ENCODE results near the gene SRC. TPM values are rescaled to one million over a fixed set of nuclear protein-coding genes. Genes with fewer than 3 reads are reported as not detected.

SRC gene
- total RNA-seq, 1 donor from 2014 or later, result 3.5 TPM

GRCh38 chr20:37392441-37393195, 46.7 kb downstream of the SRC start:
- no peaks in the 10 kb centered on the region for H3K4me1 Mint-ChIP-seq (ENCODE audit: low read depth)
- no peaks in the 10 kb centered on the region for H3K36me3 Mint-ChIP-seq (ENCODE audit: low read depth)
- H3K27ac Mint-ChIP-seq, result no peak overlapping the region
- no peak overlapping the region for H3K4me3 Mint-ChIP-seq (ENCODE audit: low read depth)
- H3K27me3 Mint-ChIP-seq (ENCODE audit: low read depth), result no peaks in the 10 kb centered on the region
- no peak for DNase-seq (ENCODE audit: low spot score)
- H3K9me3 Mint-ChIP-seq, result no peaks in the 10 kb centered on the region
- intact Hi-C loops (cut with micrococcal nuclease), result loop anchor here (1.0 kb wide), 1 partner anchor 142 kb away; no protein-coding TSS in a partner anchor

- Mint-ChIP-seq H3K9me3 (no peaks in the 10 kb centered on the region), H3K4me3 (ENCODE audit: low read depth) (no peak overlapping the region), H3K36me3 (ENCODE audit: low read depth) (no peaks in the 10 kb centered on the region), H3K27ac (no peak overlapping the region), H3K4me1 (ENCODE audit: low read depth) (no peaks in the 10 kb centered on the region), H3K27me3 (ENCODE audit: low read depth) (no peaks in the 10 kb centered on the region)
- no peak for DNase-seq (ENCODE audit: low spot score)
- intact Hi-C loops (cut with micrococcal nuclease), result no loop called here
Measured at GRCh38 chr20:37393196-37393862, 47.4 kb downstream of the SRC start.

GRCh38 chr20:37393863-37394542, 48.1 kb downstream of the SRC start:
- Mint-ChIP-seq H3K9me3 (no peaks in the 10 kb centered on the region), H3K36me3 (ENCODE audit: low read depth) (no peaks in the 10 kb centered on the region), H3K4me1 (ENCODE audit: low read depth) (no peaks in the 10 kb centered on the region), H3K27ac (no peak overlapping the region), H3K27me3 (ENCODE audit: low read depth) (no peaks in the 10 kb centered on the region), H3K4me3 (ENCODE audit: low read depth) (no peak overlapping the region)
- no peak for DNase-seq (ENCODE audit: low spot score)
- intact Hi-C loops (cut with micrococcal nuclease), result no loop called here

GRCh38 chr20:37394543-37395409, 48.8 kb downstream of the SRC start:
- intact Hi-C loops (cut with micrococcal nuclease), result no loop called here
- no peak overlapping the region for H3K4me3 Mint-ChIP-seq (ENCODE audit: low read depth)
- H3K9me3 Mint-ChIP-seq, result no peaks in the 10 kb centered on the region
- H3K36me3 Mint-ChIP-seq (ENCODE audit: low read depth), result no peaks in the 10 kb centered on the region
- H3K27me3 Mint-ChIP-seq (ENCODE audit: low read depth), result no peaks in the 10 kb centered on the region
- H3K27ac Mint-ChIP-seq, result no peak overlapping the region
- DNase-seq (ENCODE audit: low spot score), result no peak
- no peaks in the 10 kb centered on the region for H3K4me1 Mint-ChIP-seq (ENCODE audit: low read depth)

GRCh38 chr20:37395410-37395797, 49.5 kb downstream of the SRC start:
- H3K27ac Mint-ChIP-seq, result no peak overlapping the region
- DNase-seq (ENCODE audit: low spot score), result no peak
- no peaks in the 10 kb centered on the region for H3K27me3 Mint-ChIP-seq (ENCODE audit: low read depth)
- no peaks in the 10 kb centered on the region for H3K9me3 Mint-ChIP-seq
- H3K4me1 Mint-ChIP-seq (ENCODE audit: low read depth), result no peaks in the 10 kb centered on the region
- no peak overlapping the region for H3K4me3 Mint-ChIP-seq (ENCODE audit: low read depth)
- intact Hi-C loops (cut with micrococcal nuclease), result no loop called here
- H3K36me3 Mint-ChIP-seq (ENCODE audit: low read depth), result no peaks in the 10 kb centered on the region

- H3K27me3 Mint-ChIP-seq (ENCODE audit: low read depth), result no peaks in the 10 kb centered on the region
- no peak overlapping the region for H3K4me3 Mint-ChIP-seq (ENCODE audit: low read depth)
- no peaks in the 10 kb centered on the region for H3K4me1 Mint-ChIP-seq (ENCODE audit: low read depth)
- no peak for DNase-seq (ENCODE audit: low spot score)
- intact Hi-C loops (cut with micrococcal nuclease), result no loop called here
- no peaks in the 10 kb centered on the region for H3K9me3 Mint-ChIP-seq
- H3K27ac Mint-ChIP-seq, result no peak overlapping the region
- H3K36me3 Mint-ChIP-seq (ENCODE audit: low read depth), result no peaks in the 10 kb centered on the region
Measured at GRCh38 chr20:37395921-37396415, 50.0 kb downstream of the SRC start.

- DNase-seq (ENCODE audit: low spot score), result no peak
- H3K36me3 Mint-ChIP-seq (ENCODE audit: low read depth), result no peaks in the 10 kb centered on the region
- H3K9me3 Mint-ChIP-seq, result no peaks in the 10 kb centered on the region
- no peaks in the 10 kb centered on the region for H3K27me3 Mint-ChIP-seq (ENCODE audit: low read depth)
- no peaks in the 10 kb centered on the region for H3K4me1 Mint-ChIP-seq (ENCODE audit: low read depth)
- H3K27ac Mint-ChIP-seq, result no peak overlapping the region
- intact Hi-C loops (cut with micrococcal nuclease), result no loop called here
- H3K4me3 Mint-ChIP-seq (ENCODE audit: low read depth), result no peak overlapping the region
Measured at GRCh38 chr20:37396416-37397075, 50.6 kb downstream of the SRC start.

GRCh38 chr20:37397076-37397953, 51.4 kb downstream of the SRC start:
- Mint-ChIP-seq H3K4me3 (ENCODE audit: low read depth) (no peak overlapping the region), H3K27ac (no peak overlapping the region), H3K27me3 (ENCODE audit: low read depth) (no peaks in the 10 kb centered on the region)

GRCh38 chr20:37397954-37398749, 52.2 kb downstream of the SRC start:
- DNase-seq (ENCODE audit: low spot score), result no peak
- intact Hi-C loops (cut with micrococcal nuclease), result no loop called here
- no peaks in the 10 kb centered on the region for H3K9me3 Mint-ChIP-seq
- no peak overlapping the region for H3K4me3 Mint-ChIP-seq (ENCODE audit: low read depth)
- H3K4me1 Mint-ChIP-seq (ENCODE audit: low read depth), result no peaks in the 10 kb centered on the region
- H3K36me3 Mint-ChIP-seq (ENCODE audit: low read depth), result no peaks in the 10 kb centered on the region
- H3K27me3 Mint-ChIP-seq (ENCODE audit: low read depth), result no peaks in the 10 kb centered on the region
- no peak overlapping the region for H3K27ac Mint-ChIP-seq

More at GRCh38 chr20:37397076-37397953, 51.4 kb downstream of the SRC start:
- H3K4me1 Mint-ChIP-seq (ENCODE audit: low read depth), result no peaks in the 10 kb centered on the region
- no peak for DNase-seq (ENCODE audit: low spot score)
- intact Hi-C loops (cut with micrococcal nuclease), result no loop called here
- no peaks in the 10 kb centered on the region for H3K36me3 Mint-ChIP-seq (ENCODE audit: low read depth)
- H3K9me3 Mint-ChIP-seq, result no peaks in the 10 kb centered on the region

GRCh38 chr20:37398750-37399621, 53.0 kb downstream of the SRC start:
- intact Hi-C loops (cut with micrococcal nuclease), result no loop called here
- DNase-seq (ENCODE audit: low spot score), result no peak
- no peaks in the 10 kb centered on the region for H3K9me3 Mint-ChIP-seq
- H3K27me3 Mint-ChIP-seq (ENCODE audit: low read depth), result no peaks in the 10 kb centered on the region
- no peaks in the 10 kb centered on the region for H3K4me1 Mint-ChIP-seq (ENCODE audit: low read depth)
- H3K4me3 Mint-ChIP-seq (ENCODE audit: low read depth), result no peak overlapping the region
- H3K27ac Mint-ChIP-seq, result no peak overlapping the region
- H3K36me3 Mint-ChIP-seq (ENCODE audit: low read depth), result no peaks in the 10 kb centered on the region
